Lung (tissue), 12 donors: Measurements from ENCODE around the gene TAF6L. TPM values are rescaled to one million over a fixed set of nuclear protein-coding genes. Genes with fewer than 3 reads are reported as not detected.

ENCODE experiments used
- ATAC-seq: fragments of 200-7000 bp; cut with Tn5 transposase; one replicate; pipeline ENCODE4 v1.9.1; 2020; ENCODE audit warnings: moderate number of reproducible peaks; ENCODE audit not compliant: insufficient read depth, low FRiP score
- DNase-seq, 3 donors: peaks; one replicate each; pipeline ENCODE4 v3.0.0-alpha.2; 2013 to 2017
- H3K27ac ChIP-seq, 2 donors: one replicate each; pipeline ENCODE4 v1.5.1; 2013; ENCODE audit warnings: mild to moderate bottlenecking in 2 of 2, moderate library complexity in 2 of 2, control low read depth in 1 of 2, inconsistent platforms in 1 of 2, low read depth in 1 of 2, low read length in 1 of 2
- H3K27me3 ChIP-seq, 3 donors: one replicate each; pipeline ENCODE4 v1.5.1; 2013; ENCODE audit warnings: low read length in 2 of 3; ENCODE audit not compliant: control insufficient read depth in 3 of 3, insufficient read depth in 3 of 3
- H3K36me3 ChIP-seq, 4 donors: one replicate each; pipeline ENCODE4 v1.5.1; 2013; ENCODE audit warnings: low read length in 4 of 4, mild to moderate bottlenecking in 1 of 4, moderate library complexity in 1 of 4; ENCODE audit not compliant: control insufficient read depth in 4 of 4, insufficient read depth in 4 of 4
- H3K4me1 ChIP-seq, 5 donors: one replicate each; pipeline ENCODE4 v1.5.1; 2013; ENCODE audit warnings: low read length in 5 of 5, mild to moderate bottlenecking in 2 of 5, moderate library complexity in 1 of 5; ENCODE audit not compliant: control insufficient read depth in 5 of 5, insufficient read depth in 5 of 5
- H3K4me3 ChIP-seq: one replicate; pipeline ENCODE4 v1.5.1; 2013; ENCODE audit warnings: mild to moderate bottlenecking, control low read depth, moderate library complexity
- H3K9ac ChIP-seq, 2 donors: one replicate each; pipeline ENCODE4 v1.5.1; 2013; ENCODE audit warnings: low read length in 2 of 2, control low read depth in 1 of 2; ENCODE audit not compliant: insufficient read depth in 1 of 2
- H3K9me3 ChIP-seq, 4 donors: one replicate each; pipeline ENCODE4 v1.5.1; 2013; ENCODE audit warnings: low read length in 3 of 4, mild to moderate bottlenecking in 1 of 4, moderate library complexity in 1 of 4; ENCODE audit not compliant: control insufficient read depth in 4 of 4, insufficient read depth in 3 of 4
- WGBS, 2 donors: extraction: QIAGEN DNeasy Blood & Tissue Kit; methylation state at CpG; one replicate each; pipeline ENCODE4 v1.1.7; 2013; 5-methylcytosine and 5-hydroxymethylcytosine counted together
- polyA plus RNA-seq, 2 donors: library from polyadenylated mRNA; stranded (reverse); fragments of 200-250 nt; gene quantifications; one replicate each; pipeline ENCODE4 v1.2.1, GENCODE V29; 2013
- total RNA-seq, 2 donors: library from RNA; depleted of rRNA in 1 of 2; stranded (reverse); fragments of >200 nt in 1 of 2; gene quantifications; one replicate each; pipeline ENCODE4 v1.2.1, GENCODE V29; 2014 to 2021
- TF ChIP-seq, protein P1 (sequence below): IDR thresholded peaks from 2 replicates; pipeline ENCODE4 v1.5.1; 2012; ENCODE audit warnings: mild to moderate bottlenecking; ENCODE audit errors: control extremely low read depth, extremely low read depth
- donor health status: control.
- donor health status: control.
- donor health status: Bipolar disorder and iron deficiency.
- donor health status: healthy.
- donor health status: DM: yes; HTN: yes; CAD: no.

Gene TAF6L
- total and polyA plus RNA-seq, 4 donors, result 18.7 to 32.7 (median 25.2) TPM

DNA sequence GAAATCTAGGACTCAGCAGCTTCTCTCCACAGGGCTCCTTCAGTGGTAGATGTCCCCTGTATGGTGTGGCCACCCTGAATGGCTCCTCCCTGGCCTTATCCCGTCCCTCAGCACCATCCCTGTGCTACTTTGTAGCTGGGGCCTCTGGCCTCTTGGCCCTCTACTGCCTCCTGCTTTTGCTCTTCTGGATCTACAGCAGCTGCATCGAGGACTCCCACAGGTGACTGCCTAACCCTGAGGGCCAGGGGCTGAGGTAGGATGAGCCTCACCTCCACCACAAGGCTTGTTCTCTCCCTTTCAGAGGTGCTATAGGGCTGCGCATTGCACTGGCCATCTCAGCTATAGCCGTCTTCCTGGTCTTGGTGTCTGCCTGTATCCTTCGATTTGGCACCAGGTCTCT lies 17.8 kb downstream of the TAF6L start:
- 77 to 84% methylated on average over 5 of the region's 5 CpGs for WGBS, 2 donors
- no peak overlapping the region for H3K9ac ChIP-seq
- no peak for DNase-seq
- peak overlapping the region in 1 of 2 donors; percentile 45 for H3K27ac ChIP-seq
- H3K4me1 ChIP-seq, result peaks cover 3 to 27% (median 12%) of the 10 kb centered on the region in 5 donors
- H3K27me3 ChIP-seq, result no peaks in the 10 kb centered on the region
- H3K36me3 ChIP-seq, result peaks cover 2 to 22% (median 20%) of the 10 kb centered on the region in 4 donors
- ATAC-seq, result no peak
- H3K9me3 ChIP-seq, result no peaks in the 10 kb centered on the region
- TF ChIP-seq, protein P1, sequence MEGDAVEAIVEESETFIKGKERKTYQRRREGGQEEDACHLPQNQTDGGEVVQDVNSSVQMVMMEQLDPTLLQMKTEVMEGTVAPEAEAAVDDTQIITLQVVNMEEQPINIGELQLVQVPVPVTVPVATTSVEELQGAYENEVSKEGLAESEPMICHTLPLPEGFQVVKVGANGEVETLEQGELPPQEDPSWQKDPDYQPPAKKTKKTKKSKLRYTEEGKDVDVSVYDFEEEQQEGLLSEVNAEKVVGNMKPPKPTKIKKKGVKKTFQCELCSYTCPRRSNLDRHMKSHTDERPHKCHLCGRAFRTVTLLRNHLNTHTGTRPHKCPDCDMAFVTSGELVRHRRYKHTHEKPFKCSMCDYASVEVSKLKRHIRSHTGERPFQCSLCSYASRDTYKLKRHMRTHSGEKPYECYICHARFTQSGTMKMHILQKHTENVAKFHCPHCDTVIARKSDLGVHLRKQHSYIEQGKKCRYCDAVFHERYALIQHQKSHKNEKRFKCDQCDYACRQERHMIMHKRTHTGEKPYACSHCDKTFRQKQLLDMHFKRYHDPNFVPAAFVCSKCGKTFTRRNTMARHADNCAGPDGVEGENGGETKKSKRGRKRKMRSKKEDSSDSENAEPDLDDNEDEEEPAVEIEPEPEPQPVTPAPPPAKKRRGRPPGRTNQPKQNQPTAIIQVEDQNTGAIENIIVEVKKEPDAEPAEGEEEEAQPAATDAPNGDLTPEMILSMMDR, result no peak
- no peak overlapping the region for H3K4me3 ChIP-seq

DNA sequence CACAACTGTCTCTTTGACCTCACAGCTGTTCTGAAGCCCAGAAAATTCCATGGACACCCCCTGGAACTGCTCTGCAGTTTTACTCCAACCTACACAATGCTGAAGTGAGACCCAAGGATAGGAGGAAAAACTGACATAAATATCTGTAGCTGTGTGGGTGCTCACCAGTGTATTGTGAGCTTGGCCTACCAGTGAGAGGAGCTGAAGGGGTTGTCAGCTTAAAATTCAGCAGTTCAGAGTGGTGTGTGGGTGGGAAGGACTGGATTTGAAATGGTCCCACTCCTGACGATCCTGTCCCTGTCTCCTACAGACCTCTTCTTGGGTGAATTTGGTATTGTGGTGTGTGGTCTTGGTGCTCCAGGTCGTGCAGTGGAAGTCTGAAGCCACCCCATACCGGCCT lies 18.4 kb downstream of the TAF6L start:
- no peaks in the 10 kb centered on the region for H3K9me3 ChIP-seq
- peaks cover 3 to 27% (median 12%) of the 10 kb centered on the region in 5 donors for H3K4me1 ChIP-seq
- no peak overlapping the region for H3K27ac ChIP-seq
- no peak overlapping the region for H3K4me3 ChIP-seq
- H3K36me3 ChIP-seq, result peaks cover 7 to 27% (median 25%) of the 10 kb centered on the region in 4 donors
- H3K9ac ChIP-seq, result no peak overlapping the region
- WGBS, 2 donors, result 63 to 80% methylated on average over 3 of the region's 3 CpGs
- TF ChIP-seq, protein P1, result no peak
- no peaks in the 10 kb centered on the region for H3K27me3 ChIP-seq
- DNase-seq (no peak), ATAC-seq (no peak)

DNA sequence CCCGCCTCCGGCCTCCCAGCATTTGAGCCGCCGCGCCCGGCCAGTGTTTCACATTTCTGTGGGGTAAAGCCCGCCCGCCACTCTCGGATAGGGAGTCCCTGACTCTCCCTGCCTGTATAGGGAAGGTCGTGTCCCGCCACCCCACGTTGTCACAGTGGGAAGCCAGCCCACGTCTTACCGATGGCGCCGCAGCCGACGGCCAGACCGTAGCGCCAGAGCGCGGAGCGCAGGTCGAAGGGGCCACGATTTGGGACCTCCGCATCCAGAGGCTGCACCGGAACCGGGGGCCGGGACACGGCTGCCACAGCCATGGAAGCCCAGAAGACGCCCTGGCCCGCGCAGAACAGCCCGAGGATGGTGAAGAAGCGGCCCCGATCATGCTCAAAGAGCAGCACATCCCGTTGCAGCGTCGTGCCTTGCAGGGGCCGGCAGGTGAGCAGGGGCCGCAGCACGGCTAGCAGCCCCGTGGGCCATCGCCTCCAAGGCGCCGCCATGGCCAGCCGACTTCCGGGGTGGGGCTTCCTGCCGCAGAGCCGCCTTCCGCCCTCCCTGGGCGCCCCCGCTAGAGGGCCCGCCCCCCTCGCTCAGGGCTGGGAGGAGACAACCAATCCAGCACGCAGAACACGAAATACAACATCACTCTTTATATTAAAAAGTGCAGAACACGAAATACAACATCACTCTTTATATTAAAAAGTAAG lies 20.5 kb downstream of the TAF6L start, which contains the start of gene TMEM223:
Gene TMEM223 (minus strand): TSS at position 506 of the 701 bp plus-strand sequence. CDS start 12 bp downstream, at position 494.
- H3K4me1 ChIP-seq, result peaks cover 0 to 27% (median 8%) of the 10 kb centered on the region in 5 donors
- peak within 1 kb of the TSS; percentile 75 to 82 for H3K27ac ChIP-seq
- peak within 1 kb of the TSS; percentile 50 to 73 for H3K9ac ChIP-seq
- peaks cover 19 to 38% (median 32%) of the 10 kb centered on the region in 4 donors for H3K36me3 ChIP-seq
- no peaks in the 10 kb centered on the region for H3K27me3 ChIP-seq
- H3K9me3 ChIP-seq, result no peaks in the 10 kb centered on the region
- TF ChIP-seq, protein P1, result peak; percentile 11
- ATAC-seq (peak; percentile 84), DNase-seq (peak; percentile 92 to 93 (median 92))
- WGBS, 2 donors, result 0% methylated on average over 58 of the region's 58 CpGs
- H3K4me3 ChIP-seq, result peak within 1 kb of the TSS; percentile 76
